SK-N-MC (cell line): ENCODE results near the gene ORMDL2.
"Not testable (repeated sequence)": the region's sequence is repeated elsewhere in the genome, so short reads cannot be mapped to it uniquely, and the experiment has no call there.

ENCODE experiments used
- DNase-seq: peaks from one replicate; pipeline ENCODE4 v3.0.0-alpha.2; 2011; ENCODE audit warnings: low read depth, low spot score
- H3K27ac ChIP-seq: fragments of 200-600 bp; sonication (generic); 2 replicates; pipeline ENCODE4 v1.5.1; 2016; ENCODE audit warnings: mixed run types
- H3K36me3 ChIP-seq: fragments of 200-600 bp; sonication (generic); 2 replicates; pipeline ENCODE4 v1.6.1; 2017; ENCODE audit warnings: antibody characterized with exemption, low read length, mixed read lengths; ENCODE audit not compliant: insufficient read depth
- H3K4me3 ChIP-seq: fragments of 200-600 bp; sonication (generic); 2 replicates; pipeline ENCODE4 v1.5.1; 2016
- H3K9ac ChIP-seq: fragments of 200-600 bp; sonication (generic); 2 replicates; pipeline ENCODE4 v1.8.0; 2017; ENCODE audit warnings: mixed run types, mixed read lengths; ENCODE audit not compliant: insufficient read length
- H3K9me3 ChIP-seq: fragments of 200-600 bp; sonication (generic); 2 replicates; pipeline ENCODE4 v1.6.1; 2017; ENCODE audit warnings: low read depth, mild to moderate bottlenecking, antibody characterized with exemption, low read length, moderate library complexity, mixed read lengths
- EZH2 ChIP-seq: fragments of 200-600 bp; sonication (generic); IDR thresholded peaks from one replicate; pipeline ENCODE4 v1.6.1; 2017; ENCODE audit warnings: antibody characterized with exemption
- FOXP2 ChIP-seq: optimal IDR thresholded peaks from 2 replicates; pipeline ENCODE3; 2011; ENCODE audit warnings: mild to moderate bottlenecking, moderate library complexity; ENCODE audit not compliant: insufficient read depth; ENCODE audit errors: extremely low read length, control extremely low read depth
- POLR2AphosphoS5 ChIP-seq: IDR thresholded peaks from 2 replicates; pipeline ENCODE4 v1.6.1; 2012; ENCODE audit warnings: mild to moderate bottlenecking, low read depth, low read length, borderline replicate concordance

Gene ORMDL2

DNA sequence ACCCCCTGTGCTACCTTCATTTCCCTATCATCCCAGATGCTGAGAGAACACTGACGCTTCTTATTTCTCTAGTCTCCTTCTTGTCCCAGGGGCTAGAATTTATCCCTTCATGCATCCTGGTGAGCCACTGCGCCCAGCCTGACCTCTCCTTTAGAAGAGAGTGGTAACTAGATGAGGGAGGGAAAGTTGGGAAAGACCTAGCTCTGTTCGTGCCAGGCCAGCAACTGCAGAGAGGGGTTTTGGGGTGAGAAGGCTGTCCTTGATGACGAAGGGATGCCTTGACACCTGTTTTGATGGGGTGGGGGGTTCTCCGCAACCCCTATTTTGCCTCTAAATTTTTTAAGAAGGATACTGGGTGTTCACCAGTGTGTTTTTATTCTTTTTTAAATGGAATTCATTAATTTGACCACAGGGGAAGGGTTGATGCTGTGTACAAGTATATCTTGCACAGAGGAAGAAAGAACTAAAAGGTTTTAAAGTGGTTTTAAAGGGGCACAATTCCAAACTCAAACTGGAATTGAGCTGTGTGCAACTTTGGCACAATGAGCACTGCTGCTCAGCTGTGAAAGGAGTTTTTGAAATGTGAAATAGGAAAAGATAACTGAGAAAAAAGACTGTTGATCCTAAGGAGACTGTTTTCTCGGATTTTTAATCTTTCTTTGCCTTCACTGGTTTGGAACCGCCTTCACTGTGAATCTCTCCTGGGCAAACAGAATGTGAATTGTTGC lies 31.9 kb downstream of the ORMDL2 start:
- no peak for DNase-seq
- TF ChIP-seq EZH2 = no peak
- TF ChIP-seq FOXP2 = no peak
- no peak for TF ChIP-seq POLR2AphosphoS5
- Histone ChIP-seq H3K27ac (no peak overlapping the region), H3K4me3 (no peak overlapping the region), H3K9me3 (no peaks in the 10 kb centered on the region), H3K9ac (no peak overlapping the region), H3K36me3 (no peaks in the 10 kb centered on the region)

DNA sequence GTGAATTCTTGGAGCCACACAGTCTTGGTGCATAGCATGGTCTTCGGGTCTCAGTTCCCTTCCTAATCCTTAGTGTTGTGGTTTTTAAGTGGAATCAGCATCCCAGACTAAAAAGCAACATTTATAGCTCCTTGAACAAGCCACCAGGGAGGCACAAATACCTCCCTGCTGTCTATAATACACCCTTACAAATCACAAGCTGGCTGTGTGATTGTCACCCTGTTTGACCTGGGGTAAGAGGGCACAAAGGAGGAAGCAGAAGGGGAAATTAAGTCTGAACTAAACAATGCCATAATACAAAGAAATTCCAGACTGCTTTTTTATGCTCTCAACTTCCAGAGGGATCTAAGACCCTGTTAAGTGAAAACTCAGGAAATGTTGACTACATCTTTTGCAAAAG lies 32.6 kb downstream of the ORMDL2 start:
- Histone ChIP-seq H3K4me3 (0 out of 2 replicates have a peak overlapping the region, but pooled peaks have one; percentile 15), H3K36me3 (no peaks in the 10 kb centered on the region), H3K9ac (no peak overlapping the region), H3K9me3 (no peaks in the 10 kb centered on the region), H3K27ac (no peak overlapping the region)
- DNase-seq = no peak
- TF ChIP-seq FOXP2 (no peak), EZH2 (no peak), POLR2AphosphoS5 (no peak)

DNA sequence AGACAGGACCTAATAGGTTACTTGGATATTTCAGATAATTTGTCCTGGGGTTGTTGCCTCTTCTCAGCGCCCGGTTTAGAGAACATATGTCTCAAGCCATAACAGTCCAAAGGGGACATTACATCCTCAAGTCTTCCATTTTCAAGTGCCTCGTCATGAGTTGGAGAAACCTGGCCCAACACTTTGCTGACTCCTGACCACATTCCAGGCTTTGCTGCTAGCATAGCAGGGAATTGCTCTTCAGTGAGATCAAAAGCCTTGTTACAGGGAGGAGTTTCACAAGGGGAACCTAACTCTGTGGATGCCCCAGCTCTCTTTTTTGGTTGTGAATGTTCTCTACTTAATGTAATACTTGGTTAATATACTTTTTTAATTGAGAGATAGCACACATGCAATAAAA lies 33.1 kb downstream of the ORMDL2 start:
- no peak for DNase-seq
- H3K9me3 ChIP-seq = no peaks in the 10 kb centered on the region
- no peak overlapping the region for H3K9ac ChIP-seq
- no peak for TF ChIP-seq FOXP2
- TF ChIP-seq POLR2AphosphoS5 = no peak
- no peak for TF ChIP-seq EZH2
- H3K36me3 ChIP-seq = no peaks in the 10 kb centered on the region
- H3K4me3 ChIP-seq = 0 out of 2 replicates have a peak overlapping the region, but pooled peaks have one; percentile 15
- H3K27ac ChIP-seq = no peak overlapping the region

DNA sequence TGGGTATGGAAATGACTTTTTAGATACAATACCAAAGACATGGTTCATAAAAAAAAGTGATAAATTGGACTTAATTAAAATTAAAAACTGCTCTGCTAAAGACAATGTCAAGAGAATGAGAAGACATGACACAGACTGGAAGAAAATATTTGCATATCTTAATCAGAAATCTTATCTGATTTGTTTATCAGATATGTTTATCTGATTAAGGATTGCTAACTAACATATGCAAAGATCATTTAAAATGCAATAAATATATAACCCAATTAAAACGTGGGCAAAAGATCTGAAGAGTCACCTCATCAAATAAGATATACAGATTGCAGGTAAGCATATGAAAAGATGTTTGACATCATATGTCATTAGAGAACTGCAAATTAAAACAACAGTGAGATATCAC lies 34.9 kb downstream of the ORMDL2 start:
- no peak overlapping the region for H3K27ac ChIP-seq
- no peaks in the 10 kb centered on the region for H3K36me3 ChIP-seq
- TF ChIP-seq EZH2 = no peak
- TF ChIP-seq FOXP2 = no peak
- no peak for DNase-seq
- H3K4me3 ChIP-seq = no peak overlapping the region
- no peak overlapping the region for H3K9ac ChIP-seq
- H3K9me3 ChIP-seq = no peaks in the 10 kb centered on the region

DNA sequence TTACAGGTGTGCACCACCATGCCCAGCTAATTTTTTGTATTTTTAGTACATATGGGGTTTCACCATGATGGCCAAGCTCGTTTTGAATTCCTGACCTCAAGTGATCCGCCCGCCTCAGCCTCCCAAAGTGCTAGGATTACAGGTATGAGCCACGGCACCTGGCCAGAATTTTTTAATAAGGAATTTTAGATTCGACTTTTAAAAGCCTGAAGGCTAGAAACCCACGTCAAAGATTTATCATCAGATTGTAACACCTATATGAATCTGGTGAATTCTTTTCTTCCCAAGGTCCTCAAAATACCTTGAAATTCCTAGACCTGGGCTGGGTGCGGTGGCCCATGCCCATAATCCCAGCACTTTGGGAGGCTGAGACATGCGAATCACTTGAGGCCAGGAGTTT lies 43.6 kb downstream of the ORMDL2 start:
- DNase-seq = no peak
- no peak for TF ChIP-seq FOXP2
- TF ChIP-seq EZH2 = no peak
- TF ChIP-seq POLR2AphosphoS5 = no peak

DNA sequence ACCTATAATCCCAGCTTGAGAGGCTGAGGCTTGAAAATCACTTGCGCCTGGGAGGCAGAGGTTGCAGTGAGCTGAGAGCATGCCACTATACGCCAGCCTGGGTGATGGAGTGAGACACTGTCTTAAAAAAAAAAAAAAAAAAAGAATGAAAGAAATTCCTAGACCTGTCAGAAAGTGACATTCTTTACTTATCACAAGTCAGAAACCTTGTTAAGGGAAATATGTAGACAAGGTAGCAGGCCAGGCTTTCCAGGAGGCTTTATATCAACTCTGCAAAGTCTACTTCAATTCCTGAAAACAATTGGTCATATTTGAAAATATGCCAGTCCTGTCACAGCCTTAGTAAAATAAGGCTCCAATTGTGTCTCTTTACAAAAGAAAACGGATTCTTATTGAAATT lies 44.0 kb downstream of the ORMDL2 start:
- no peak overlapping the region for H3K4me3 ChIP-seq
- TF ChIP-seq POLR2AphosphoS5 (no peak), FOXP2 (no peak)
- no peak overlapping the region for H3K9ac ChIP-seq
- H3K36me3 ChIP-seq = no peaks in the 10 kb centered on the region
- no peak for DNase-seq
- no peak overlapping the region for H3K27ac ChIP-seq
- peaks cover 4% of the 10 kb centered on the region; the same call in 1 of the 2 replicates for H3K9me3 ChIP-seq

More for the DNA sequence above, 43.6 kb downstream of the ORMDL2 start:
- H3K36me3 ChIP-seq = no peaks in the 10 kb centered on the region
- H3K9me3 ChIP-seq = peaks cover 4% of the 10 kb centered on the region; the same call in 1 of the 2 replicates
- H3K4me3 ChIP-seq = no peak overlapping the region
- H3K9ac ChIP-seq = no peak overlapping the region
- H3K27ac ChIP-seq = no peak overlapping the region

DNA sequence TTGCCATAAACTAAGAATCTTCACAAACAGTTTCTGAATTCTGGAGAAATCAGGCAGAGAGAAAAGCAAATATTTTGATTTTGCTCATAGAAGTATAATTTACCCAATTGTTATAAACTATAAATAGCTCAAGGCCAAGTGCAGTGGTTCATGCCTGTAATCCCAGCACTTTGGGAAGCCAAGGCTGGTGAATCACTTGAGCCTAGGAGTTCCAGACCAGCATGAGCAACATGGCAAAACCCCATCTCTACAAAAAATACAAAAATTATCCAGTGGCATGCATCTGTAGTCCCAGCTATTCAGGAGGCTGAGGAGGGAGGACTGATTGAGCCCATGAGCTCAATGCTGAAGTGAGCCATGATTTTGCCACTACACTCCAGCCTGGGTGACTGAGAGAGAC lies 44.4 kb downstream of the ORMDL2 start:
- peaks cover 4% of the 10 kb centered on the region; the same call in 1 of the 2 replicates for H3K9me3 ChIP-seq
- H3K27ac ChIP-seq = no peak overlapping the region
- no peaks in the 10 kb centered on the region for H3K36me3 ChIP-seq
- H3K9ac ChIP-seq = no peak overlapping the region
- DNase-seq = no peak
- H3K4me3 ChIP-seq = no peak overlapping the region
- TF ChIP-seq FOXP2 (no peak), EZH2 (no peak)

DNA sequence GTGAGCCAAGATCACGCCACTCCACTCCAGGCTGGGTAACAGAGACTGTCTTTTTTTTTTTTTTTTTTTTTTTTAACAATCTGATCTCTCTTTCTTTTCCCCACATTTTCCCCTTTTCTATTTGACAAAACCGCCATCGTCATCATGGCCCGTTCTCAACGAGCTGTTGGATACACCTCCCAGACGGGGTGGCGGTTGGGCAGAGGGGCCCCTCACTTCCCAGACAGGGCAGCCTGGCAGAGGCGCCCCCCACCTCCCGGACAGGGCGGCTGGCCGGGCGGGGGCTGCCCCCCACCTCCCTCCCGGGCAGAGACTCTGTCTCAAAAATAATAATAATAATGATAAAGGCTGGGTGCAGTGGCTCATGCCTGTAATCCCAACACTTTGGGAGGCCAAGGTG lies 45.1 kb downstream of the ORMDL2 start:
- not testable (repeated sequence) for H3K4me3 ChIP-seq, H3K27ac ChIP-seq, DNase-seq, H3K36me3 ChIP-seq, H3K9ac ChIP-seq, H3K9me3 ChIP-seq

DNA sequence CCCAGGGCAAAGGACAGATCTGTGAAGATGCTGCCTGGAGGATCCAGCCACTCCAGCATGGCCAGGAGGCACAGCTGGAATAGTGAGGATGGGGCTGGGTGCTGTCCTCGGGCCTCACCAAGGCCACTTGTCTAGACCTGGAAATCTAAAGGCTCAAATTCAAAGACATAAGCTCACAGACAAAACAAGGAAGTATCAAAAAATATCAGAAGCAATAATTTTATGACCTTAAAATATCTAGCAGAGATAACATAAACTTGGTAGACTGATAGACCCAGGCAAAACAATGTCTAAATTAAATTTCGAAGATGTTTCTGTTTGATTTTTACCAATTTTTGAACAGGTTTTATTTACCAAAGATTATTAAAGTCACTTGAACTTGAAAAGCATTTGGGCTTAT lies 47.5 kb downstream of the ORMDL2 start:
- TF ChIP-seq POLR2AphosphoS5 (no peak), EZH2 (no peak), FOXP2 (no peak)
- Histone ChIP-seq H3K36me3 (no peaks in the 10 kb centered on the region), H3K9ac (no peak overlapping the region), H3K9me3 (peaks cover 4% of the 10 kb centered on the region; the same call in 1 of the 2 replicates), H3K27ac (no peak overlapping the region), H3K4me3 (no peak overlapping the region)
- DNase-seq = no peak

DNA sequence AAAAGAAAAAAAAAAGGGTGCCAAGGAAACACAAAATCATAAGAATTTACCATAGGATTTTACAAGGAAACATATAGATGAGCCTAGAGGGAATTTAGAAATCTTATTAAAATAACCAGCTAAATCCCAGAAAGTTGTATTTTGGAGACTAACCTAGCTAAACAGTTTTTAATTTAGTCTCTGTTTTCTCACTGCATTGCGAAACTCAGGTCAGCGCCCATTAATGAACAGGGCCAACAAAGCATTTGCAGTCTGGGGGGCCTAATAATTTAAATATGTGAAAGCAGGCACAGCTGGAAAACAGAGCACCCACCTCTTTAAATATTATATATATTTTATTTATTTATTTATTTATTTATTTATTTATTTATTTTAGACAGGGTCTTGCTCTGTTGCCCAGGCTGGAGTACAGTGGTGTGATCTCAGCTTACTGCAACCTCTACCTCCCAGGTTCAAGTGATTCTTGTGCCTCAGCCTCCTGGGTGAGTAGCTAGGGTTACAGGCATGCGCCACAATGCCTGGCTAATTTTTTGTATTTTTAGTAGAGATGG lies 48.7 kb downstream of the ORMDL2 start:
- H3K27ac ChIP-seq, H3K9me3 ChIP-seq, H3K4me3 ChIP-seq, DNase-seq, H3K36me3 ChIP-seq, H3K9ac ChIP-seq: not testable (repeated sequence)
